Measurements from ENCODE around the gene VAMP2.

VAMP2 gene

GRCh38 chr17:8119581-8120519 is 42.9 kb downstream of the VAMP2 start (continued):
- 0 out of 2 replicates have a peak, but pooled peaks have one; percentile 6 for TF ChIP-seq PRDM10 (tag by site-specific recombination; IDR thresholded peaks at IDR 0.05)
- TF ChIP-seq WT1 (tag by site-specific recombination; IDR thresholded peaks at IDR 0.05) = no peak
- no peak for TF ChIP-seq ZNF747 (tag by site-specific recombination; IDR thresholded peaks at IDR 0.05)
- TF ChIP-seq, protein P1, sequence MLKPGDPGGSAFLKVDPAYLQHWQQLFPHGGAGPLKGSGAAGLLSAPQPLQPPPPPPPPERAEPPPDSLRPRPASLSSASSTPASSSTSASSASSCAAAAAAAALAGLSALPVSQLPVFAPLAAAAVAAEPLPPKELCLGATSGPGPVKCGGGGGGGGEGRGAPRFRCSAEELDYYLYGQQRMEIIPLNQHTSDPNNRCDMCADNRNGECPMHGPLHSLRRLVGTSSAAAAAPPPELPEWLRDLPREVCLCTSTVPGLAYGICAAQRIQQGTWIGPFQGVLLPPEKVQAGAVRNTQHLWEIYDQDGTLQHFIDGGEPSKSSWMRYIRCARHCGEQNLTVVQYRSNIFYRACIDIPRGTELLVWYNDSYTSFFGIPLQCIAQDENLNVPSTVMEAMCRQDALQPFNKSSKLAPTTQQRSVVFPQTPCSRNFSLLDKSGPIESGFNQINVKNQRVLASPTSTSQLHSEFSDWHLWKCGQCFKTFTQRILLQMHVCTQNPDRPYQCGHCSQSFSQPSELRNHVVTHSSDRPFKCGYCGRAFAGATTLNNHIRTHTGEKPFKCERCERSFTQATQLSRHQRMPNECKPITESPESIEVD (tag by site-specific recombination; IDR thresholded peaks at IDR 0.05) = peak; percentile 91
- no peak for TF ChIP-seq SP3 (tag by site-specific recombination; IDR thresholded peaks at IDR 0.05)
- TF ChIP-seq ZNF26 (tag by site-specific recombination; IDR thresholded peaks at IDR 0.05) = no peak
- no peak for TF ChIP-seq ZNF169 (tag by site-specific recombination; IDR thresholded peaks at IDR 0.05)
- TF ChIP-seq ZNF37A (tag by site-specific recombination; IDR thresholded peaks at IDR 0.05) = peak; percentile 54; the same call in 1 of the 2 replicates
- TF ChIP-seq, protein P2, sequence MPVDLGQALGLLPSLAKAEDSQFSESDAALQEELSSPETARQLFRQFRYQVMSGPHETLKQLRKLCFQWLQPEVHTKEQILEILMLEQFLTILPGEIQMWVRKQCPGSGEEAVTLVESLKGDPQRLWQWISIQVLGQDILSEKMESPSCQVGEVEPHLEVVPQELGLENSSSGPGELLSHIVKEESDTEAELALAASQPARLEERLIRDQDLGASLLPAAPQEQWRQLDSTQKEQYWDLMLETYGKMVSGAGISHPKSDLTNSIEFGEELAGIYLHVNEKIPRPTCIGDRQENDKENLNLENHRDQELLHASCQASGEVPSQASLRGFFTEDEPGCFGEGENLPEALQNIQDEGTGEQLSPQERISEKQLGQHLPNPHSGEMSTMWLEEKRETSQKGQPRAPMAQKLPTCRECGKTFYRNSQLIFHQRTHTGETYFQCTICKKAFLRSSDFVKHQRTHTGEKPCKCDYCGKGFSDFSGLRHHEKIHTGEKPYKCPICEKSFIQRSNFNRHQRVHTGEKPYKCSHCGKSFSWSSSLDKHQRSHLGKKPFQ (tag by site-specific recombination; IDR thresholded peaks at IDR 0.05) = no peak; the same call in 1 of the 2 replicates
- TF ChIP-seq ZNF248 (tag by site-specific recombination; IDR thresholded peaks at IDR 0.05) = no peak
- no peak for TF ChIP-seq ZNF404 (tag by site-specific recombination; IDR thresholded peaks at IDR 0.05)
- peak; percentile 42; the same call in 1 of the 2 replicates for TF ChIP-seq KLF7 (tag by site-specific recombination; IDR thresholded peaks at IDR 0.05; ENCODE audit: borderline replicate concordance)
- TF ChIP-seq ZNF610 (tag by site-specific recombination; IDR thresholded peaks at IDR 0.05; ENCODE audit: borderline replicate concordance) = no peak
- no peak for TF ChIP-seq ZNF155 (tag by site-specific recombination; IDR thresholded peaks at IDR 0.05)
- no peak for TF ChIP-seq ZNF530 (tag by site-specific recombination; IDR thresholded peaks at IDR 0.05; ENCODE audit: low read depth)
- peak; percentile 43; the same call in 1 of the 2 replicates for TF ChIP-seq ZNF391 (tag by site-specific recombination; IDR thresholded peaks at IDR 0.05; ENCODE audit: borderline replicate concordance, low read depth)
- no peak for TF ChIP-seq ZNF433 (tag by site-specific recombination; IDR thresholded peaks at IDR 0.05; ENCODE audit: low read depth)
- no peak for TF ChIP-seq ZNF521 (tag by site-specific recombination; IDR thresholded peaks at IDR 0.05)
- TF ChIP-seq ZNF639 (tag by site-specific recombination; IDR thresholded peaks at IDR 0.05) = peak; percentile 12; the same call in 1 of the 2 replicates
- peak; percentile 62 for TF ChIP-seq SCRT2 (tag by site-specific recombination; IDR thresholded peaks at IDR 0.05)
- TF ChIP-seq ZNF624 (tag by site-specific recombination; IDR thresholded peaks at IDR 0.05) = no peak
- no peak for TF ChIP-seq ZNF514 (tag by site-specific recombination; IDR thresholded peaks at IDR 0.05)
- no peak for TF ChIP-seq KLF9 (tag by site-specific recombination; IDR thresholded peaks at IDR 0.05; ENCODE audit: low read depth)
- no peak for TF ChIP-seq ZNF548 (tag by site-specific recombination; IDR thresholded peaks at IDR 0.05)
- TF ChIP-seq ZNF623 (tag by site-specific recombination; IDR thresholded peaks at IDR 0.05) = no peak
- no peak for TF ChIP-seq ZNF621 (tag by site-specific recombination; IDR thresholded peaks at IDR 0.05)
- TF ChIP-seq ZNF423 (tag by site-specific recombination; IDR thresholded peaks at IDR 0.05) = no peak
- TF ChIP-seq KLF1 (tag by site-specific recombination; IDR thresholded peaks at IDR 0.05) = no peak
- TF ChIP-seq RBAK (tag by site-specific recombination; IDR thresholded peaks at IDR 0.05) = no peak
- peak; percentile 18; the same call in 1 of the 2 replicates for TF ChIP-seq ZBTB48 (tag by site-specific recombination; IDR thresholded peaks at IDR 0.05)

Measured in HEK293 (cell line).